WTC11 (cell line): ENCODE data around the gene CGN.

Source experiments
- CTCF ChIP-seq: fragments of 200-600 bp; IDR thresholded peaks from 2 replicates; pipeline ENCODE4 v1.8.0; 2022; ENCODE audit warnings: antibody characterized with exemption
- EMX1 ChIP-seq: fragments of 250-450 bp; sonication (Bioruptor Pico); IDR thresholded peaks from 2 replicates; pipeline ENCODE4 v1.8.0; 2021; ENCODE audit warnings: mild to moderate bottlenecking
- HMGXB4 ChIP-seq: sonication (generic); formaldehyde crosslinking; IDR thresholded peaks from 2 replicates; pipeline ENCODE4 v1.8.1; 2023; ENCODE audit warnings: mild to moderate bottlenecking, moderate library complexity, missing genetic modification reagents
- IRF1 ChIP-seq: sonication (generic); formaldehyde crosslinking; IDR thresholded peaks from 2 replicates; pipeline ENCODE4 v1.8.0; 2023; ENCODE audit warnings: missing genetic modification reagents
- JUN ChIP-seq: sonication (generic); formaldehyde crosslinking; IDR thresholded peaks from 2 replicates; pipeline ENCODE4 v1.8.0; 2023; ENCODE audit warnings: mild to moderate bottlenecking, missing genetic modification reagents
- TEAD4 ChIP-seq: sonication (generic); formaldehyde crosslinking; IDR thresholded peaks from 2 replicates; pipeline ENCODE4 v1.8.0; 2022; ENCODE audit warnings: mild to moderate bottlenecking, missing genetic modification reagents
- ZNF121 ChIP-seq: sonication (generic); formaldehyde crosslinking; IDR thresholded peaks from 2 replicates; pipeline ENCODE4 v1.8.0; 2023; ENCODE audit warnings: missing genetic modification reagents

- TF ChIP-seq CTCF = no peak
- TF ChIP-seq TEAD4 (CRISPR knock-in tag) = no peak
- TF ChIP-seq ZNF121 = no peak
- no peak for TF ChIP-seq IRF1 (CRISPR knock-in tag)
- TF ChIP-seq HMGXB4 = no peak
- TF ChIP-seq JUN (CRISPR knock-in tag) = no peak
- no peak for TF ChIP-seq EMX1 (CRISPR knock-in tag)
Measured at GRCh38 chr1:151585622-151586021, 74.4 kb downstream of the CGN start.
